ENCODE results near the gene C3AR1.
"Not testable (repeated sequence)": the region's sequence is repeated elsewhere in the genome, so short reads cannot be mapped to it uniquely, and the experiment has no call there.

Gene C3AR1

DNA sequence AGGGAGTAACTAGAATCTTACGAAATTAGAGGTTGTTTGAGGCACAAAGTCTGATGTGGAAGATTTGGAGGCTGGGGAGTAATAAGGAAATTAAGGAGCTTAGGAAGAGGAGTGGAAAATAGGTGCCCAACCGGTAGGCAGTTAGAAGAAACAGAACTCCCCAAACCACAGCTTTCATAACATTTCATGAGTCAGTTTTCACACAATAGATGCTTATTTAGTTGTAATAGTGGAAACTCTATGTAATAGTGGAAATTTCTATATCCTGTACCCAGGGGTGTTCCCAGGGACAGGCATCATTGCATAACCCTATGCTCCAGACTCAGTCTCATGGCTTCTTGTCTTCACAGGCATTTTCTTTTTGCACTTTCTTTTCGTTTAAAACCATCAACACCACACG lies 8.3 kb downstream of the C3AR1 start:
- no peak for DNase-seq (ENCODE audit: low read depth in 2 of 2)

DNA sequence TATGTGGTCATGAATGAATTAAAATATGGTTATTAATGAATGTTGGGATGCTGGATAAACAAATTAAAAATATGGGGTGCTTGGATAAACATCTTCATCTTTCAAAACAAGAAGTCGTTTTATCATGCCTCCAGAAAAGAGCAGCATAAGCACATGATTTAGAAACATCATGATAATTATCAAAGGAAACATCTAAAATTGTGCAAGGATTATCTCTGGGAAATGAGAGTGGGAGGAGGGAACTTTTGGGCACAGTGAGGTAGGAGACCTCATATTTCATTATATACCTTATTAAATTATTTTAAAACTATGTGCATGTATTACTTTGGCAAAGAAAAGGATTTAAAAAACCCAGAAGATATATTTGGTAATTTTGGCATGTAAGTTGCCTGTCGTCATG lies 8.9 kb downstream of the C3AR1 start:
- no peak for DNase-seq (ENCODE audit: low read depth in 2 of 2)

GRCh38 chr12:8054816-8055215 lies 11.3 kb downstream of the C3AR1 start:
- no peak for DNase-seq (ENCODE audit: low read depth in 2 of 2)

GRCh38 chr12:8052679-8053078 lies 13.5 kb downstream of the C3AR1 start:
- DNase-seq (ENCODE audit: low read depth in 2 of 2): no peak

DNA sequence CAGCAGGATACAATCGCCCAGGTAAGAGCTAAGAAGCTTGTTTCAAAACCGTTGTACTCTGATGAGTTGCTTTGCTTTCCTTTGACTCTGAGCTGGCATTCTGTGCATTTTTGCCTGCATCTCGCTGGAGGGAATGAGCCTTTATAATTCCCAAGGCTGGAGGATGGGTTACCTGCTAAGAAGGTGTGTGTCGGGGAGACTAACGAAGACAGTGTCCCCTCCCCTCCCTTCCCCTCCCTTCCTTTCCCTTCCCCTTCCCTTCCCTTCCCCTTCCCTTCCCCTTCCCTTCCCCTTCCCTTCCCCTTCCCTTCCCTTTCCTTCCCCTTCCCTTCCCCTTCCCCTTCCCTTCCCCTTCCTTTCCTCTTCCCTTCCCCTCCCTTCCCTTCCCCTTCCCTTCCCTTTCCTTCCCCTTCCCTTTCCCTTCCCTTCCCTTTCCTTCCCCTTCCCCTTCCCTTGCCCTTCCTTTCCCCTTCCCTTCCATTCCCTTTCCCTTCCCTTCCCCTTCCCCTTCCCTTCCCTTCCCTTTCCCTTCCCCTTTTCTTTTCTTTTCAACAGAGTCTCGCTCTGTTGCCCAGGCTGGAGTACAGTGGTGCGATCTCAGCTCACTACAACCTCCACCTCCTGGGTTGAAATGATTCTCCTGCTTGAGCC lies 15.4 kb downstream of the C3AR1 start:
- no peak for DNase-seq (ENCODE audit: low read depth in 2 of 2)

- no peak for DNase-seq (ENCODE audit: low read depth in 2 of 2)
Measured at GRCh38 chr12:8048906-8049305, 17.3 kb downstream of the C3AR1 start.

GRCh38 chr12:8047842-8048241 lies 18.3 kb downstream of the C3AR1 start:
- DNase-seq (ENCODE audit: low read depth in 2 of 2): no peak

DNA sequence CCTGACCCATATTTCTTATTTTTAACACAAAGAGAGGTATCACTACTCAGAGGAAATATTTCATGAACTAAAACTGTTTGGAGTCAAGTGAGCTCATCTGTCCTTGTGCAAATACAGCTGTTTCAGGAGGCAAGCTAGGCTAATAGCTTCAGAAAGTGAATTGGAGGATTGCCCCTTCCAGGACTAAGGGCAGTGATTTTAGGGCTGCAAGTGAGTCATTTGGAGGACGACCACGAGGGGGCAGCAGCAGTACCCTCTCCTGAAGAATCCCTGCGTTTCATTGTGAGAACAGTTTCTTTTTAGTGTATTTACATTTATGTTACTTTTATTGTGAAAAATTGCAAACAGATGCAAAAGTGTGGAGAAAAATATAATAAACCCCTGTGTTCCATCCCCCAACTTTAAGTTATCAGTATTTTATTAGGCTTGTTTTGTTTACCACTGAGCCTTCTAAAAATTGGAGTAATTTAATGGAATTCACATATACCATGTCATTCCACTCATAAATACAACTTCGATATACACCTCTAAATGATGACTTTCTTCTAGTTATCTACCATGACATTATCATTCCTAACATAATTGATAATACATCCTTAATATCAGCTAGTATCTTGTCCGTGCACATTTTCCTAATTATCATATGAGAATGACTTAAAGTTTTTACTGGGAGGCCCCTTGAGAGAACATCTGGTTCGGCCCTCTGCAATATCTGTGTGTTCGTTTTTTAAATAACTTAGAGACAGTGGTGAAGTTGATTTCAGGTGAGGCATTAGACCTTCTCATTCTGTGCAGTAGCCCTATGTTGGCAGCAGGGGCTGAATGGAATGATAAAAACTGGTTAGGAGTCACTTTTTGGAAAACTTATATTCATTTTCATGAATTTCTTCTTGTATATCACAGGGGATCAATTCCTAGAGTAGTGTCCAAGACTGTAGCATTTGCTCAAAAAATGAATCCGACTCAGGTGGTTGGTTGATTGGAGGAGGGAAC lies 19.9 kb downstream of the C3AR1 start:
- DNase-seq (ENCODE audit: low read depth in 2 of 2): peak; percentile 63 to 69

DNA sequence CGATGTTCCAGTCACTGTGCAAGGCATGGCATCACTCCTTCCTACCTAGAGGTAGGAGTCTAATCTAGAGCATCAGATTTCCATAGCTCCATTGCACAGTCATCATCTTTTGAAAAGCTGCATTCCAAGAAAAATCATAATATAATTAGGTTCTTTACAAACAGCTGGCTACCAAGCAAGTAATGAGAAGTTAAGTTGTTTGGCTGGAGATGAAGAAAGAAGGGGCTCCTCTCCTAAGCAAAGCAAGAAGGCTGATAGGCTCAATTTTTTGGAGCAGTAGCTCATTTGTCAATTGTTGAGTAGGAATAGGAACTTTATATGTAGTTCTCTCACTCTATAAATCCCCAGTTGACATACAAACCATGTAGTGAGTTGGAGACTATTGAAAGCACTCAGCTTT lies 25.4 kb downstream of the C3AR1 start:
- no peak for DNase-seq (ENCODE audit: low read depth in 2 of 2)

DNA sequence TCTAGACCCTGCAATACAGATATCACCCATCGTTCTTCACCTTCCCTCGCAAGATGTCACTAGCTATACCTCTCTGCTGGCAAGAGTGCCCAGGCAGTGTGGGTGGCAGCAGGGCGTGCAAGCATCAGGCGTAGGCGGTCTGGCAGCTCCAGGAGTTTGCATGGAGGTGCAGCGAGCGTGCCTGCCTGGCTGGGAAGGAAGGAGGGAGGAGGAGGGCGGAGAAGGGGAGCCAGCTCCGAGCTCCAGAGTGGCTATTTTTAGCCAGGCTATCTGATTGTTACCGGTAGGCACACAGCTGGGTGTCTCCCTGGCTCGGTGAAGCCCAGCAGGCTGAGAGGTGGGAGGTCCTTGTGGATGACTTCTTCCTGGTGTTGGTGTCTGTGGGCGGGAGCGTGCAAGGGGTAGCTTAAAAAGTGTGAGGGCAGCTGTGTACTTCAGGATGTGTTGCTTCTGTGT lies 27.5 kb downstream of the C3AR1 start:
- no peak for DNase-seq (ENCODE audit: low read depth in 2 of 2)

GRCh38 chr12:8037947-8038346 lies 28.2 kb downstream of the C3AR1 start:
- no peak for DNase-seq (ENCODE audit: low read depth in 2 of 2)

GRCh38 chr12:8037046-8037663 lies 29.0 kb downstream of the C3AR1 start:
- DNase-seq (ENCODE audit: low read depth in 2 of 2): no peak

DNA sequence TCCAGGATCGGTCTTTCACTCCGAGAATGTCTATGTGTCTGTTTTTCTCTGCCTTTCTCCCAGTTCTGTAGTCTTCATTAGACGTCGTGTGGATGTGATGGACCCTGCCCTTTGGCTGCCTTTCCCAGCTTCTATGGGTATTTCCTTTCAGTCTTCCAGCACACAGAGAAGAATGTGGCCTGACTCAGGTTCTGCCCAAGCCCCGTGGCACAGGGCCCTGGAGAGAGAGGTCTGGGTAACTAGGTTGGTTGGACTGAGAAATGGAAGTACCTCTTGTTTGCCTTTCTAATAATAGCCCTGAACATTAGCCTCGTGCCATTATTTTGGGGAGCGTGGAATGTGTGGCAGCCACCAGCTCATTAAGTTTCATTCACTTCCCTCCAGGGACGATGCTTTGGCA lies 29.8 kb downstream of the C3AR1 start:
- DNase-seq (ENCODE audit: low read depth in 2 of 2): no peak

GRCh38 chr12:8035440-8036010 lies 30.6 kb downstream of the C3AR1 start:
- no peak for DNase-seq (ENCODE audit: low read depth in 2 of 2)

GRCh38 chr12:8034802-8035201 lies 31.4 kb downstream of the C3AR1 start:
- DNase-seq (ENCODE audit: low read depth in 2 of 2): no peak

GRCh38 chr12:8033153-8034044 lies 32.8 kb downstream of the C3AR1 start:
- no peak for DNase-seq (ENCODE audit: low read depth in 2 of 2)

DNA sequence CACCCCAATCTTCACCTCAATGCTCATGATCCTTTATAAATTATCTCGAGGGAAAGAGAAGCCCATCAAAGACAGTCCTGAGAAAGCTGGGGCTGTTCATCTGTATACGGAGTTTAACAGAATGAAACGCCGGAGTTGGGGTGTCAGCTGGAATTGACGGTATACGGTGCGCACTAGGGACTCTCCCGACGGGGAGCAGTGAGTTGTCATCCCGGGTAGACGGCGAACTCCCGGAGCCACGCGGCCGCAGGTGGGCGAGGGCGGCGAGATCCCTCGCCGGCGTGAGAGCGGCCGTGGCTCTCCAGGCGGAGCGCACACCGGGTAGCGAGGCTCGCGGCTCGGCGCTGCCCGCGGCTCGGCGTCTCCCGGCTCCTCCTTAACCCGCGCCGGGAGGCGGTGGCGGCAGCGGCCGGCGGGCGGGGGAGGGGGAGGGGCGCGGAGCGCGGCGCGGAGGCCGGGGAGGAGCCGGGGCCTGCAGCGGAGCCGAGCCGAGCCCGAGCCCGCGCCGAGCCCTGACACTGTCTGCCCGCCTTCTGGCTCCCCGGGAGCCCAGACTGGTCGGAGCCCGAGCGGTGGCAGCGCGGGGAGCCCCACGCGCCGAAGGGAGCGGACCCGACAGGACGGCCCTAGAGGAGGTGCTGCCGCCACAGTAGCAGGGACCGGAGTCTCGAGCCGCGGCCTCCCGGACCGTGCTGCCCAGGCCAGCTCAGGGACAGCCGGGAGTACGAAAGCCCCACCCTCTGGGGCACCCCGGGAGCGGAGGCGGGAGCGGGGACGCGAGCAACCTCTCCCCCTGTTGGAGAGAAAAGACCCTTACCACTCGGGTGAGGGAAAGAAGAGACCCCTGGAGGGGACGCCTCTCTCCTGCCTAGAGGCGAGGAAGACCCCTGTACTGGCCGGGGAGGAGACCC lies 33.7 kb downstream of the C3AR1 start, which contains the start of gene FOXJ2:
TSS of gene FOXJ2 (plus strand) at position 475 of the 911 bp plus-strand sequence. CDS start 7,117 bp downstream, outside the sequence.
- DNase-seq (ENCODE audit: low read depth in 2 of 2): peak; percentile 54 to 63

DNA sequence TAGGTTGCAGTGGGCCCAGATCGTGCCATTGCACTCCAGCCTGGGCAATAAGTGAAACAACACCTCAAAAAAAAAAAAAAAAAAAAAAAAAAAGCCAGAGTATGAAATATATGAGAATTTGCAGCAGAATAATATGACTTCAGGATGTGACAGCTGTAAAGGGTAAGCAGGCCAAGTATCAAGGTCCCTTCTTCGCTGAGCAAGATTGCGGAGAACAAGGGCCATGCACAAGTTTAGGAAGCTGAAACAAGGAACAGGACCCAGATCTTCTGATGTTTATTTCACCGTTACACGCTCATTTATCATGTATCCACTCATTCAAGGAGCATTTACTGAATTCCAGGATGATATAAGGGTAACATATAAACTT lies 34.3 kb downstream of the C3AR1 start:
- DNase-seq (ENCODE audit: low read depth in 2 of 2): no peak

DNA sequence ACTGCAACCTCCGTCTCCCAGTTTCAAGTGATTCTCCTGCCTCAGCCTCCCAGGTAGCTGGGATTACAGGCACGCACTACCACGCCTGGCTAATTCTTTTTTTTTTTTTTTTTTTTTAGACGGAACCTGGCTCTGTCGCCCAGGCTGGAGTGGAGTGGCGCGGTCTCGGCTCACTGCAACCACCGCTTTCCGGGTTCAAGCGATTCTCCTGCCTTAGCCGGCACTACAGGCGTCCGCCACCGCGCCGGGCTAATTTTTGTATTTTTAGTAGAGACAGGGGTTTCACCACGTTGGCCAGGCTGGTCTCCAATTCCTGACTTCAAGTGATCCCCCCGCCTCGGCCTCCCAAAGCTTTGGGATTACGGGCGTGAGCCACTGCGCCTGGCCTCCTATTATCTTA lies 35.1 kb downstream of the C3AR1 start:
- DNase-seq (ENCODE audit: low read depth in 2 of 2): not testable (repeated sequence)

DNA sequence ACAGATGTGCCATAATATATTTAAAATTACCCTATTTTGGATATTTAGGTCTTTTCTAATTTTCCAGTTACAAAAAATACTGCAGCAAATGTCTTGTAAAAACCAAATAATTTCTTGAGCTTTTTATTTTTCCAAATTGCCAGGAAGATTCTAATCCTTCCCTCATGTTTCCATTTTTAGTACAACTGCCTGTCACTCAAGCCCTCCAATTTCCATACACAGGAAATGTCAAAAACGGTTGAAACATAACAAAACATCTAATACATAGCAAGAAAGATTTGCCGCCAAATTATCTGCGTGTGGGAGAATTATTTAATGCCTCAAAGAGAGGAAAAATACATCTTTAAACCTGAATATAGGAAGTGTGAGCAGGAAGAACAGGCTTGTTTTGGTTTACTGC lies 36.0 kb downstream of the C3AR1 start:
- DNase-seq (ENCODE audit: low read depth in 2 of 2): no peak
